Left kidney (tissue), 2 donors: ENCODE data around the gene USP12. TPM values are rescaled to one million over a fixed set of nuclear protein-coding genes. Genes with fewer than 3 reads are reported as not detected.

ENCODE experiments used
- DNase-seq: peaks from one replicate; pipeline ENCODE4 v3.0.0-alpha.2; 2013
- polyA plus RNA-seq: library from polyadenylated mRNA; unstranded; fragments of 120-200 nt; gene quantifications from one replicate; pipeline ENCODE4 v1.2.1, GENCODE V29; 2013; ENCODE audit not compliant: insufficient read length

Gene USP12
- polyA plus RNA-seq, 1 donor = 41.6 TPM

- DNase-seq = no peak
Observed at GRCh38 chr13:27036236-27036981, 135.2 kb downstream of the USP12 start.

- DNase-seq = no peak
Observed at GRCh38 chr13:27035892-27036235, 135.7 kb downstream of the USP12 start.

- DNase-seq = no peak
Observed at GRCh38 chr13:27034678-27035111, 136.9 kb downstream of the USP12 start.

GRCh38 chr13:27028683-27029480, 142.7 kb downstream of the USP12 start:
- no peak for DNase-seq

GRCh38 chr13:27027086-27027667, 144.4 kb downstream of the USP12 start:
- no peak for DNase-seq

- DNase-seq = no peak
Observed at GRCh38 chr13:27026396-27026795, 145.2 kb downstream of the USP12 start.

GRCh38 chr13:27024776-27025492, 146.7 kb downstream of the USP12 start:
- no peak for DNase-seq

- no peak for DNase-seq
Observed at GRCh38 chr13:27024074-27024461, 147.5 kb downstream of the USP12 start.

GRCh38 chr13:27023385-27024073, 148.1 kb downstream of the USP12 start:
- DNase-seq = no peak

GRCh38 chr13:27022571-27023311, 148.9 kb downstream of the USP12 start:
- no peak for DNase-seq

- no peak for DNase-seq
Observed at GRCh38 chr13:27020415-27020814, 151.2 kb downstream of the USP12 start.

- no peak for DNase-seq
Observed at GRCh38 chr13:27018882-27019281, 152.7 kb downstream of the USP12 start.

- no peak for DNase-seq
Observed at GRCh38 chr13:27018344-27018861, 153.2 kb downstream of the USP12 start.

- DNase-seq = no peak
Observed at GRCh38 chr13:27016875-27017274, 154.7 kb downstream of the USP12 start.

Other genes starting within 250 kb of the USP12 start
- 844 TPM for gene RPL21, start 79.7 kb upstream of the USP12 start, polyA plus RNA-seq
- gene RASL11A, start 99.0 kb upstream of the USP12 start, polyA plus RNA-seq = 26.3 TPM